Coronary artery (tissue), 2 donors: Measurements from ENCODE around the gene MLN.

Experiments used
- DNase-seq: peaks from one replicate; pipeline ENCODE4 v3.0.0-alpha.2; 2017; ENCODE audit warnings: low spot score
- H3K27ac ChIP-seq, 2 donors: fragments of 200-600 bp; sonication (generic); one replicate each; pipeline ENCODE4 v1.5.1; 2016 to 2019
- H3K4me3 ChIP-seq: fragments of 200-600 bp; sonication (generic); 2 replicates; pipeline ENCODE4 v1.5.1; 2016; ENCODE audit warnings: mild to moderate bottlenecking, moderate library complexity
- TF ChIP-seq, protein P1 (sequence below): fragments of 200-600 bp; sonication (generic); IDR thresholded peaks from one replicate; pipeline ENCODE4 v1.5.1; 2019; ENCODE audit warnings: antibody characterized with exemption

Gene MLN, protein sequence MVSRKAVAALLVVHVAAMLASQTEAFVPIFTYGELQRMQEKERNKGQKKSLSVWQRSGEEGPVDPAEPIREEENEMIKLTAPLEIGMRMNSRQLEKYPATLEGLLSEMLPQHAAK

DNA sequence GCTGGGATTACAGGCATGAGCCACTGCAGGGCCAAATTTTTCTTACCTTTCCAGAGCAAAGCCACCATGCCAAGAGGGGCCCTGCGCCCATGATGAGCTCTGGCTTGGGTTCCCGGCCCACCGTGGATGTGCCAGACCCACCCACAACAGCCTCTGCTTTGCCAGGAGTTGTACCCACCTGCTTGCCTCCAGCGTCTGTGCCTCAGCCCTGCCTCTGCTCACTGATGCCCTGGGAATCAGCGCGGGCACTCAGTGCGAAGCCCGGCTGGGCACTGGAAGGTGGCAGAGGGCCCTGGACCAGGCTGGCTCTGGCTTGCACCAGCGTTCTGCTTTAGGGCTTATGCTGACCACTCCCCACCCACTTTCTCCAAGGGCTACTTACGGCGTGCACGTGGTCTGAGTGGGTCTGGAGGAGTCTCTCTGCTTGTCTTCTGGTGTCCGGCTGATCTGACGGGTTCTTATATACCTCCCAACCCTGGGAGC is at the start of gene MLN:
Gene MLN (minus strand): TSS at position 433 of the 483 bp plus-strand sequence. CDS start 2,840 bp downstream, outside the sequence.
- H3K27ac ChIP-seq, result no peak within 1 kb of the TSS
- H3K4me3 ChIP-seq, result no peak within 1 kb of the TSS
- DNase-seq, result no peak
- TF ChIP-seq, protein P1, sequence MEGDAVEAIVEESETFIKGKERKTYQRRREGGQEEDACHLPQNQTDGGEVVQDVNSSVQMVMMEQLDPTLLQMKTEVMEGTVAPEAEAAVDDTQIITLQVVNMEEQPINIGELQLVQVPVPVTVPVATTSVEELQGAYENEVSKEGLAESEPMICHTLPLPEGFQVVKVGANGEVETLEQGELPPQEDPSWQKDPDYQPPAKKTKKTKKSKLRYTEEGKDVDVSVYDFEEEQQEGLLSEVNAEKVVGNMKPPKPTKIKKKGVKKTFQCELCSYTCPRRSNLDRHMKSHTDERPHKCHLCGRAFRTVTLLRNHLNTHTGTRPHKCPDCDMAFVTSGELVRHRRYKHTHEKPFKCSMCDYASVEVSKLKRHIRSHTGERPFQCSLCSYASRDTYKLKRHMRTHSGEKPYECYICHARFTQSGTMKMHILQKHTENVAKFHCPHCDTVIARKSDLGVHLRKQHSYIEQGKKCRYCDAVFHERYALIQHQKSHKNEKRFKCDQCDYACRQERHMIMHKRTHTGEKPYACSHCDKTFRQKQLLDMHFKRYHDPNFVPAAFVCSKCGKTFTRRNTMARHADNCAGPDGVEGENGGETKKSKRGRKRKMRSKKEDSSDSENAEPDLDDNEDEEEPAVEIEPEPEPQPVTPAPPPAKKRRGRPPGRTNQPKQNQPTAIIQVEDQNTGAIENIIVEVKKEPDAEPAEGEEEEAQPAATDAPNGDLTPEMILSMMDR, result no peak

DNA sequence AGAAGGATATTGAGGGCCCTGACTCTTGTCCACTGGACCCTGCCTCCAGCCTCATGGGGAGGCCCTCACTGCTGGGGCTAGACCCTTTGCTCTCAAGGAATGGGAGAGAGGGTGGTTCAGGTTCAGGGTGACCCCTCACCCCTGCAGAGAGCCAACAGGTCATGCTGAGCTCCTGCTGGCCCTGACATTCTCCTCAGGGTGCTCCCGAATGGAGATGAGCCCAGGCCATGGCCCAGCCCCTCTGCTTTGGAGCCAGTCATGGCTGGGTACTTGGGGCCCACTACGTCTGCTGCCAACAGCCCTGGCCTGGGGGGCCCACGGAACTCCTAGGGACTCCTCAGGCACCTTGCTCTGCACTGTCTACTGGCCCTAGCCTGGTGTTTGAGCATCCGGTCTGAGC is 49.2 kb upstream of the MLN start:
- no peak overlapping the region for H3K4me3 ChIP-seq
- no peak for DNase-seq
- H3K27ac ChIP-seq, result no peak overlapping the region
- TF ChIP-seq, protein P1, result no peak

DNA sequence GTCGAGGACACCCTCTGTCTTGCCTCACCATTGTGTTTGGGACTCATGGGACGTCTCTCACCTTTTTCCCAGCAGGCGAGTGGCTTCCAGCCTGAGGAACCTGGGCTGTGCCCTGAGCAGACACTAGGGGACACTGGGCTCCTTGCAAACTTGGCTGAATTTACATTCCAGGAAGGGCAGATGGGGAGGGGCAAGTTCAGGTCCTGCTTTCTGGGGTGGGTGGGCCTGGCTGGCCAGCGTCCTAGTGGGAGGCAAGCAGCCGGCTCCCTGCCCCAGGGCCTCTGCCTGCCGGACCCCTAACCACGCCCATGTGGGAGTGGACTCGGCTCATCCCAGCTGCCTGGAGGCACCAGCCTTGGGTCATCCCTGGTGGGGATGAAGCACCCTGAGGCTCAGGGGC is 48.2 kb upstream of the MLN start:
- Histone ChIP-seq H3K4me3 (no peak overlapping the region), H3K27ac (no peak overlapping the region)
- DNase-seq, result no peak
- TF ChIP-seq, protein P1, result no peak

DNA sequence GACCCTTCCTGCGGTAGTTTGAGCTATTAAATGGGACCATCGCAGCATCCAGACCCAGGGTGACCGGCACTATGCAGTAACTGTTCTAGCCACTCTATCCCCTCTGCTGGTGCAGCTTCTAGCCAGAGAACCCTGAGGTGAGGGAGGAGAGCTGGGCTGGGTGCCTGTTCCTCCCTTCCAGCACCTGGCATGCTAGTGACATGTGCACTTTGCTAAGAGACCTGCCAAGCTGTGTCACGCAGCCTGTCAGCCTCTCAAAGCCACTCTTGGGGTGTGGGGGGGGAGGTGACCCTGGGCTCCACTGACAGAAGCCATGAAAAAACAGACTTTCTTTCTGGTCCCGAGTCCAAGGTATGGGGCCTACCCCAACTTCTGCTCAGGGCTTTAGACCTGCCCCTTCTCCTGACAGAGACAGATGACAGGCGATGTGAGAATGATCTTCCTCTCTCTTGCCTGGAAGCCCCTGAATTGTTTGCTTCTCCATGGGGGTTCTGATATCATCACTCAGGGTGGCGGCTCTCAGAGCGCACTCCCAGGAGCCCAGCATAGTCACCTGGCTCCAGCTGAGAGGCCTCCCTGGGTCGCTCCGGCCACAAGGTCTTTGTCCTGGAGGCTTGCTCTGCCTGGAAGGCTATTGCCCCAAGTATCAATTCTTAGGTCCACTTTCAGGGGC is 47.2 kb upstream of the MLN start:
- TF ChIP-seq, protein P1, result no peak
- DNase-seq, result no peak
- no peak overlapping the region for H3K27ac ChIP-seq
- H3K4me3 ChIP-seq, result no peak overlapping the region

DNA sequence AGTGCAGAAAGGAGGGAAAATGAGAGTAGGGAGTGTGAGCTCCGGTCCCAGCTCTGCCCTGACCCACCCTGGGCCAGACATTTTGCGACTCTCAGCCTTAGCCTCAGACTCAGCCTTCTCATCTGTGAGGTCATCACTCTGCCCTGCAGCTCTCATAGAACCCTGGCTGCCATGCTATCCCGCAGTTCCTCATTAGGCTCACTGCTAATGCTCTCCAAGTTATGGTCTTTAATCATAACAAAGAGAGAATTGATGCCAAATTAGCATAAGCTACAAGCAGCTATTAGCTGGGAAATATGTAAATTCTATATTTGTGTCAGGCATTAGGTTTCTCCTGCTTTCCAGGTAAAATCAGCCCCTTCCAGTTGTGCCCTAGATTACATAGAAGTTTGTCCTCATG is 46.5 kb upstream of the MLN start:
- DNase-seq, result no peak
- H3K27ac ChIP-seq, result no peak overlapping the region
- no peak overlapping the region for H3K4me3 ChIP-seq
- TF ChIP-seq, protein P1, result no peak

DNA sequence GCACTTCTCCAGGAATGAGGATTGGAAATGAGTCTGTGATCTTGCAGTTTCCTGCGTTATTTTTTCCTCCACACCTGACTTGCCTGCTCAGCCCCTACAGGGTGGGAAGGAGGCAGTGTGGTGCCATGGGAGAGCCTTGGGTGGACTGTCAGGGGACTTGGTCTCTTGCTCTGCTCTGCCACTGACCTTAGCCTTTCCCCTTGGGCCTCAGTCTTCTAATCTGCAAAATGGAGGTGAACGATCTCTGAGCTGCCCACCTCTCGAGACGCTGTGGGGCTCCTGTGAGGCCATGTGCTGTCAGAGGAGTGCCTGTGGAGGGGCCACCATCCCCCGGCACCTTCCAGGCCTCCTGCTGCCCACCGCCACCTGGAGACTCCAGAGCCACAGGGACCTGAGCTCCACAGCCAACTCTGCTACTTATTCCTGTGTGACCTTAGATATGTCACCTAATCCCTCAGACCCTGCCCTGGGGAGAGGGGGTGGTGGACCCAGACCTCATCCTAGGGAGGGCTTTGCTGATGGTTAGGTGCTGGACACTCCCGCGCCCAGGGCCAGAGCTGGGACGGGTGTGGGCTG is 45.8 kb upstream of the MLN start:
- TF ChIP-seq, protein P1, result no peak
- no peak overlapping the region for H3K27ac ChIP-seq
- no peak for DNase-seq

DNA sequence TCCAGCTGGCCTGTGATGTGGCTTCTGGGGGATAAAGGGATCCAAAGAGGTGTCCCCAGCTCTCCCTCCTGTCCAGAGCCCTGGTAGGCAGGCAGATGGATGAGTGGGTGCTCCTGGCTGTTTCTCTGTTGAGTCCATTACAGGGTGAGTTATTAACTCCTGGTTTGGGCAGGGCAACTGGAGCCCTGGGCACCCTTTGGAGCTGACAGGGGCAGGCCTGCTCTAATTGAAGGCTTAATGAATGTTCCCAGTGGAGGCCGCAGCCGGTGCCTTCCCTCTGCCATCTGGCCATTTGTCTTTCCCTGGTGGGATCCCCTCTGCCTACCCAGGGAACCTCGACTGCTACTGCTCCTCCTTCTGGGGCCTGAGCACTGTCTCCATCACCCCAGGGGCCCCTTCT is 44.7 kb upstream of the MLN start:
- Histone ChIP-seq H3K4me3 (no peak overlapping the region), H3K27ac (no peak overlapping the region)
- no peak for DNase-seq
- TF ChIP-seq, protein P1, result no peak

More for the DNA sequence above, 45.8 kb upstream of the MLN start:
- no peak overlapping the region for H3K4me3 ChIP-seq
